AML-193 (cell line): ENCODE results near the gene CFAP298.
"Not testable (repeated sequence)": the region's sequence is repeated elsewhere in the genome, so short reads cannot be mapped to it uniquely, and the experiment has no call there.

Experiments used
- DNase-seq, 2 experiments: peaks; one replicate each; lab custom pipeline; 2025; lab: John Stamatoyannopoulos, UW

The CFAP298 gene

GRCh38 chr21:32566741-32567389, 45.3 kb downstream of the CFAP298 start:
- DNase-seq: no peak

- DNase-seq: no peak
Measured at GRCh38 chr21:32565856-32566465, 46.2 kb downstream of the CFAP298 start.

DNA sequence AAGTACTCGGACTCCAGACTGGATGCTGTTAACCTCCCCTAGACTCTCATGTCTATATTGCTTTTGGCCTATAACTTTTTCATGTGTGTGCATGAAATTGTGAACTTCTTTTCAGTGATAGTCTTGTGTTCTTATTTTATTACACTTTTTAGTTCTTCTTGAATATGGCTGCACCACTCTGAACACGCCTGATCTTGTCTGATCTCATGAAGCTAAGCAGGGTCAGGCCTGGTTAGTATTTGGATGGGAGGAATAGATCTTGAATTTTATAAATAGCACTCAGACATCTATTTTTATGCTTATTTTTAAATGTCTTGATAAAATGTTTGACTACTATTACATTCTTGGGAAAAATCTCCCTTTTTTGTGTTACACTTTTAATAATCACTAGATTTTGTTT, 49.3 kb downstream of the CFAP298 start:
- DNase-seq: no peak

DNA sequence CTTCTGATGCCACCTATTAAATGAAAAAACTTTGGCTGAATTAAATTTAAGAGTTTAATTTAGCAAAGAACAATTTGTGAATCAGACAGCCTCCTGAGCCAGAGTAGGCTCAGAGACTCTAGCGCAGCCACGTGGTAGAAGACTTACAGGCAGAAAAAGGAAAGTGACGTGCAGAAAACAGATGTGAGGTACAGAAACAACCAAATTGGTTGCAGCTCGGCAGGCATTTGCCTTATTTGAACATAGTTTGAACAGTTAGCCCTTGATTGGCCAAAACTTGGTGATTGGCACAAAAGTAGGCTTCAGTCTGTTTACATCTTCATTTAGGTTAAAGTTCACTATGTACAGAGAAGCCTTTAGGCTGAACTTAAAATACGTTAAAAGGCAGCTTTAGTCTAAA, 49.8 kb downstream of the CFAP298 start:
- no peak for DNase-seq

DNA sequence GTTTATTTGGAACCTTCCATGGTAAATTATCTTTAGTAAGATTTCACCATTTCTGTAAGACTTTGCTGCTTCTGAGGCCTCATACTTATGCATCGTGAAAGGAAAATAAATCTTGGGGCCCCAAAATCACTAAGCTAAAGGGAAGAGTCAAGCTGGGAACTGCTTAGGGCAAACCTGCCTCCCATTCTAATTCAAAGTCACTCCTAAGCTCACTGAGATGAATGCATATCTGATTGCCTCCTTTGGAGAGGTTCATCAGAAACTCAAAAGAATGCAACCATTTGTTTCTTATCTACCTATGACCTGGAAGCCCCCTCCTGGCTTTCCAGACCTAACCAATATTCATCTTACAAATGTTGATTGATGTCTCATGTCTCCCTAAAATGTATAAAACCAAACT, 50.7 kb downstream of the CFAP298 start:
- DNase-seq: not testable (repeated sequence)

DNA sequence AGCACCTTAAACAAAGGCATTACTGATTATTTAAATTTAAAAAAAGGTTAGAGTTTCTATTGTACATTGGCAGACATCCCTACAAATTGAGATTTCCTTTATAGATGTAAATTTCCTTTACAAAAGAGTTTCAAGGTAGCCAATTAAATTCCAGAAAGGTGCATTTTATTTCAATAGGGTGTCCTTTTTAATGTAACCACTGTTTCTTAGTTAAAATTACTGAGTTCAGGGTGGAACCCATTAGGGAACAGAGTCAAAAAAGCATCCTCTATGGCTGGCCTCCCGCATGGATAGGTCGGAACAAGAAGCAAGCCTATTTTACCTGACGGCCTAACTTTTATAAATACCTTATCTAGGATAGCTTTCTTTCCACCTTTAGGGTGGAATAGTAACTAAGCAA, 51.3 kb downstream of the CFAP298 start:
- DNase-seq: no peak

DNA sequence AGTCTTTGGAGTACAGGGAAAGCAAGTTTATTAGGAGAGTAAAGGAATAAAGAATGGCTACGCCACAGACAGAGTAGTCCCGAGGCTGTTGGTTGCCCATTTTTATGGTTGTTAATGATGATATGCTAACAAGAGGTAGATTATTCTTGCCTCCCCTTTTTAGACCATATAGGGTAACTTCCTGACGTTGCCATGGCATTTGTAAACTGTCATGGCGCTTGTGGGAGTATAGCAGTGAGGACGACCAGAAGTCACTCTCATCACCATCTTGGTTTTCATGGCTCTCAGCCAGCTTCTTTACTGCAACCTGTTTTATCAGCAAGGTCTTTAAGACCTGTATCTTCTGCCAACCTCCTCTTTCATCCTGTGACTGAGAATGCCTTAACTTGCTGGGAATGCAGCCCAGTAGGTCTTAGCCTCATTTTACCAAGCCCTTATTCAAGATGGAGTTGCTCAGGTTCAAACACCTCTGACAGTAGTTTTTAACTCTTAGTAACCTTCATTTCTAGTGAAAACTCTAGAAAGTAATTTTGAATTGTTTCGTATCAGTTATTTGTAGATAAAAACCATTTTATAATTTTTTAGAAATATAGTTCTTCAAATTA, 53.1 kb downstream of the CFAP298 start:
- no peak for DNase-seq

DNA sequence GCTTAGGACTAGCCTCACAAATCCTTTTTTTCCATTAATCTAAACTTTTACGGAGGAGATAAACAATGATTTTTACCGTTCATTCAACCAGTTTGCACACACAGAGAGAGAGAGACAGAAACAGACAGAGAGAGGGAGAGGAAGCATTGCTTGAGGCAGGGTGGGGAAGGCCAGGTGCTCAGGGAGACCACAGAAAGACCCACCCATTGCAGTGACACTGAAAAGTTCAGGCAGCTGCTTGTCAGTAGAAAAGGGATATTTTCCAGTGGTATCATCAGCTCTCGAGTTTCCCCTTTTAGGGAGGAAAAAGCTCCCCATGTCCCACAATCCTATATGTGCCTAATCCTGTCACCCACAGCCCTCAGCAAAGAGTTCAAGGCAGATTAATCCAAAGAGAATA, 54.1 kb downstream of the CFAP298 start:
- DNase-seq: no peak

GRCh38 chr21:32554832-32555638, 57.1 kb downstream of the CFAP298 start:
- DNase-seq: no peak

DNA sequence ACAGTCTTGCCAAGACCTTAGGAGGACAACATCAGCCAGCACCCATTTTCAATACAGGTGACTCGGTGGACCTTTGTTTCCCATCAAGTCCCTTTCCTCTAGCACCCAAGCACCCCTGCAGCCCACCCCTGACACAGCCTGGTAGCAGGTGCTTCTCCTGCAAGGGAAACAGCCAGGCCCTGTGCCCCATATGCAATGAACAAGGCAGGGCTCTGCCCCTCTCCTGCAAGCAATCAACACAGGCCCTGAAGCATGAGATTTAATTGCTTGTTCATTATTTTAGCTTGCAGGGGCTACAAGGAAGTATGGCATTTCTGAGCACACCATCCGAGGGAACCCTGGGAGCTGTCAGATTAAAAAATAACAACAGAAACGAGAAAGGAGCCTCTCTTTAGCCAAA, 62.3 kb downstream of the CFAP298 start:
- no peak for DNase-seq

DNA sequence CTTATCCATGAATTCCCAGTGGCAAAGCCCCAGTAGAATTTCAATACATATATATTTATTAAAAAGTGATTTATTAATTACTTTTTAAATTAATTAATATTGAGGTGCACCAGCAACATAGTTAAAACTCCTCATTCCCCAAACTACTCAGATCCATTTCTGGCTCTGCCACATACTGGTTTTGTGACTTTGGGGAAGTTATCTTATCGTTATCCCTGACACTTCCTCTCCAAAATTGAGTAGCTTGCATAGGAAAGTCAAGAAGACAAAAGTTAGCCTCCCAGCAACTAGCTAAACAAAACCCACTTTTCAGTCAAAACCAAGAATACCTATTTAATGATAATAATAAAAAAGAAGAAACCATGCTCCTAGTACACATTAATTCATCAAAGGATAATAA, 62.7 kb downstream of the CFAP298 start:
- no peak for DNase-seq
